SK-N-DZ (cell line): ENCODE results near the gene SMG1.
"Not testable (repeated sequence)": the region's sequence is repeated elsewhere in the genome, so short reads cannot be mapped to it uniquely, and the experiment has no call there.

Source experiments
- DNase-seq: peaks from one replicate; pipeline ENCODE4 v3.0.0-alpha.2; 2015; ENCODE audit warnings: low spot score

The SMG1 gene

GRCh38 chr16:18933501-18933900, 7.3 kb upstream of the SMG1 start:
- DNase-seq, result no peak

GRCh38 chr16:18932243-18932987, 6.2 kb upstream of the SMG1 start:
- no peak for DNase-seq

GRCh38 chr16:18931756-18932155, 5.5 kb upstream of the SMG1 start:
- DNase-seq, result no peak

GRCh38 chr16:18930095-18930494, 3.9 kb upstream of the SMG1 start:
- not testable (repeated sequence) for DNase-seq

- not testable (repeated sequence) for DNase-seq
These were observed 1.9 kb upstream of the SMG1 start for GRCh38 chr16:18928073-18928472.

GRCh38 chr16:18925215-18925985, 808 bp downstream of the SMG1 start:
- DNase-seq, result peak; percentile 38

GRCh38 chr16:18923935-18924334, 2.3 kb downstream of the SMG1 start:
- not testable (repeated sequence) for DNase-seq

- not testable (repeated sequence) for DNase-seq
These were observed 3.1 kb downstream of the SMG1 start for GRCh38 chr16:18923124-18923523.

GRCh38 chr16:18909585-18909984, 16.6 kb downstream of the SMG1 start:
- DNase-seq, result not testable (repeated sequence)

- DNase-seq, result not testable (repeated sequence)
These were observed 17.5 kb downstream of the SMG1 start for GRCh38 chr16:18908716-18909115.

- DNase-seq, result not testable (repeated sequence)
These were observed 23.4 kb downstream of the SMG1 start for GRCh38 chr16:18902778-18903177.

GRCh38 chr16:18902044-18902443, 24.2 kb downstream of the SMG1 start:
- DNase-seq, result not testable (repeated sequence)

GRCh38 chr16:18901194-18901593, 25.0 kb downstream of the SMG1 start:
- DNase-seq, result not testable (repeated sequence)

- not testable (repeated sequence) for DNase-seq
These were observed 41.8 kb downstream of the SMG1 start for GRCh38 chr16:18884456-18884855.

- not testable (repeated sequence) for DNase-seq
These were observed 48.5 kb downstream of the SMG1 start for GRCh38 chr16:18877734-18878133.

GRCh38 chr16:18877259-18877658, 48.9 kb downstream of the SMG1 start:
- not testable (repeated sequence) for DNase-seq

- DNase-seq, result not testable (repeated sequence)
These were observed 49.9 kb downstream of the SMG1 start for GRCh38 chr16:18876301-18876700.

- DNase-seq, result not testable (repeated sequence)
These were observed 57.0 kb downstream of the SMG1 start for GRCh38 chr16:18869043-18869771.

- DNase-seq, result not testable (repeated sequence)
These were observed 59.9 kb downstream of the SMG1 start for GRCh38 chr16:18866277-18866823.

- not testable (repeated sequence) for DNase-seq
These were observed 63.3 kb downstream of the SMG1 start for GRCh38 chr16:18862891-18863290.

GRCh38 chr16:18855196-18855595, 71.0 kb downstream of the SMG1 start:
- no peak for DNase-seq

- no peak for DNase-seq
These were observed 72.5 kb downstream of the SMG1 start for GRCh38 chr16:18853694-18854093.
